Measurements from ENCODE around the gene SFTA2. TPM values are rescaled to one million over a fixed set of nuclear protein-coding genes. Genes with fewer than 3 reads are reported as not detected.

Gene SFTA2
- not detected in 2 replicates for total RNA-seq

GRCh38 chr6:30931969-30932645, at the start of gene SFTA2:
Gene SFTA2, minus strand, starts transcription at chr6:30932170. Its CDS starts 74 bp downstream, at chr6:30932096.

GRCh38 chr6:30940361-30940986, 8.5 kb upstream of the SFTA2 start, which contains the start of gene MUCL3:
Gene MUCL3, plus strand, starts transcription at chr6:30940973. Its CDS starts 27 bp downstream, at chr6:30941000.

GRCh38 chr6:30914076-30914853, 17.7 kb downstream of the SFTA2 start, which contains the start of gene VARS2:
Gene VARS2, plus strand, starts transcription at chr6:30914238. Its CDS starts 599 bp downstream, at chr6:30914837.

GRCh38 chr6:30907758-30908591, 24.0 kb downstream of the SFTA2 start, which contains the start of gene GTF2H4:
Gene GTF2H4, plus strand, starts transcription at chr6:30908207.

GRCh38 chr6:30883685-30884520, 48.1 kb downstream of the SFTA2 start, which contains the start of gene DDR1:
Gene DDR1, plus strand, starts transcription at chr6:30884519. Its CDS starts 4,211 bp downstream, at chr6:30888730.

Other genes with a start within 250 kb of the SFTA2 start
- gene PPP1R18, start 245.5 kb downstream of the SFTA2 start, total RNA-seq: 55.8 and 62.1 TPM in 2 replicates
- gene NRM, start 241.2 kb downstream of the SFTA2 start, total RNA-seq: 1.4 TPM in 2 replicates
- gene MDC1, start 214.9 kb downstream of the SFTA2 start, total RNA-seq: 6.3 and 7.2 TPM in 2 replicates
- gene TUBB, start 211.8 kb downstream of the SFTA2 start, total RNA-seq: 474 and 495 TPM in 2 replicates
- 48.8 and 110 TPM in 2 replicates for gene FLOT1, start 189.5 kb downstream of the SFTA2 start, total RNA-seq
- 76.0 and 82.1 TPM in 2 replicates for gene IER3, start 187.6 kb downstream of the SFTA2 start, total RNA-seq
- 5.6 and 12.7 TPM in 2 replicates for gene DDR1, start 47.7 kb downstream of the SFTA2 start, total RNA-seq
- 12.6 and 17.6 TPM in 2 replicates for gene GTF2H4, start 24.0 kb downstream of the SFTA2 start, total RNA-seq
- 15.1 and 17.4 TPM in 2 replicates for gene VARS2, start 17.9 kb downstream of the SFTA2 start, total RNA-seq
- not detected in 2 replicates for gene MUCL3, start 8.8 kb upstream of the SFTA2 start, total RNA-seq
- gene MUC21, start 51.5 kb upstream of the SFTA2 start, total RNA-seq: not detected in 2 replicates
- not detected in 2 replicates for gene MUC22, start 78.3 kb upstream of the SFTA2 start, total RNA-seq
- not detected in 2 replicates for gene C6orf15, start 180.4 kb upstream of the SFTA2 start, total RNA-seq
- 4.8 and 11.9 TPM in 2 replicates for gene PSORS1C1, start 182.6 kb upstream of the SFTA2 start, total RNA-seq
- gene CDSN, start 188.3 kb upstream of the SFTA2 start, total RNA-seq: under 0.01 TPM in 1 of 2 replicates, not detected in the other
- gene PSORS1C2, start 206.9 kb upstream of the SFTA2 start, total RNA-seq: not detected in 2 replicates
- 14.2 and 18.2 TPM in 2 replicates for gene CCHCR1, start 225.6 kb upstream of the SFTA2 start, total RNA-seq
- 9.7 and 17.5 TPM in 2 replicates for gene TCF19, start 226.4 kb upstream of the SFTA2 start, total RNA-seq
- not detected in 2 replicates for gene POU5F1, start 238.5 kb upstream of the SFTA2 start, total RNA-seq